Esophagus muscularis mucosa (tissue), 4 donors: Measurements from ENCODE around the gene SDF2L1. TPM values are rescaled to one million over a fixed set of nuclear protein-coding genes. Genes with fewer than 3 reads are reported as not detected.

Source experiments
- DNase-seq: peaks from one replicate; pipeline ENCODE4 v3.0.0-alpha.2; 2017; ENCODE audit errors: extremely low spot score
- H3K27ac ChIP-seq, 4 donors: fragments of 200-600 bp; sonication (generic); replicated peaks in 1 of 4; 1 replicate in 3 of 4; 2 replicates in 1 of 4; pipeline ENCODE4 v1.5.1; 2016 to 2019; ENCODE audit warnings: mild to moderate bottlenecking in 1 of 4
- H3K27me3 ChIP-seq, 4 donors: fragments of 200-600 bp; sonication (generic); one replicate each; pipeline versions ENCODE4 v1.5.1 to v1.6.0; 2016 to 2019
- H3K36me3 ChIP-seq, 4 donors: fragments of 200-600 bp; sonication (generic); one replicate each; pipeline ENCODE4 v1.5.1; 2016 to 2019
- H3K4me1 ChIP-seq, 4 donors: fragments of 200-600 bp; sonication (generic); one replicate each; pipeline ENCODE4 v1.5.1; 2016 to 2019
- H3K4me3 ChIP-seq, 4 donors: fragments of 200-600 bp; sonication (generic); 1 replicate in 2 of 4; 2 replicates in 2 of 4; pipeline ENCODE4 v1.5.1; 2016 to 2019; ENCODE audit warnings: mild to moderate bottlenecking in 4 of 4, moderate library complexity in 1 of 4
- H3K9me3 ChIP-seq, 4 donors: fragments of 200-600 bp; sonication (generic); 1 replicate in 3 of 4; 2 replicates in 1 of 4; pipeline ENCODE4 v1.5.1; 2016 to 2019
- CTCF ChIP-seq, 3 experiments: fragments of 200-600 bp in 2 of 3; fragments of 450-650 bp in 1 of 3; sonication (generic) in 2 of 3; IDR thresholded peaks; one replicate each; pipeline ENCODE4 v1.5.1; 2017 to 2019; ENCODE audit warnings: antibody characterized with exemption in 3 of 3, mild to moderate bottlenecking in 2 of 3, moderate library complexity in 1 of 3
- EP300 ChIP-seq: sonication (generic); formaldehyde crosslinking; IDR thresholded peaks from one replicate; pipeline ENCODE4 v1.6.1; 2017; ENCODE audit warnings: antibody characterized with exemption
- POLR2A ChIP-seq: fragments of 450-650 bp; IDR thresholded peaks from one replicate; pipeline ENCODE4 v1.6.1; 2017; ENCODE audit warnings: antibody characterized with exemption, moderate library complexity, mild to moderate bottlenecking, low read depth
- POLR2AphosphoS5 ChIP-seq, 2 donors: sonication (generic); formaldehyde crosslinking; IDR thresholded peaks; one replicate each; pipeline ENCODE4 v1.6.1; 2017; ENCODE audit warnings: antibody characterized with exemption in 2 of 2
- WGBS: methylation state at CpG from one replicate; pipeline ENCODE4 v1.1.5; 2018; 5-methylcytosine and 5-hydroxymethylcytosine counted together
- intact Hi-C: fragments of 100-400 bp; cut with DNase I; formaldehyde crosslinking; loops from one replicate; pipeline ENCODE4 v1.15.1; 2023
- total RNA-seq, 4 donors: library from RNA; depleted of rRNA; stranded (reverse); fragments of >200 nt; gene quantifications; one replicate each; pipeline versions ENCODE4 v1.1.0 to v1.2.1, GENCODE V29; 2016

Gene SDF2L1
- total RNA-seq, 4 donors from 2014 or later = 22.4 to 40.8 (median 29.3) TPM

DNA sequence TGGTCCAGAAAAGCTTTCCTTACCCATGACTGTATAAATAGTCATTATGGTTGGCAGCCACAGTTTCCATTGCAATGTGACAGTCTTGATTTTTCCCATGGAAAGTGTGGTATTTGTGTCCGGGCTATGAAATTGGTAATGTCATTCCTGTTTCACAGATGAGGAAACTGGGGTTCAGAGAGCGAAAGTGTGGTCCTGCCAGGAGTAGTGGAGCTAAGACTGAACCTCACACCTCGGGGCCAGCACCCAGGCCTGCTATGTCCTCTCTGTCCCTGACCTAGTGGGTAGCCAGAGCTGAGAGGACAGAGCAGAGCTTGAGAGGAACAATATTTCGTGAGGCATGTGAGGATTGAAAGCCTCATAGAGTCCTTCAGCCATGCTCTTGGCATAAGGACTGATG lies 11.1 kb upstream of the SDF2L1 start:
- DNase-seq = no peak
- WGBS = 95% methylated on average over 4 of the region's 4 CpGs
- intact Hi-C loops = no loop called here

DNA sequence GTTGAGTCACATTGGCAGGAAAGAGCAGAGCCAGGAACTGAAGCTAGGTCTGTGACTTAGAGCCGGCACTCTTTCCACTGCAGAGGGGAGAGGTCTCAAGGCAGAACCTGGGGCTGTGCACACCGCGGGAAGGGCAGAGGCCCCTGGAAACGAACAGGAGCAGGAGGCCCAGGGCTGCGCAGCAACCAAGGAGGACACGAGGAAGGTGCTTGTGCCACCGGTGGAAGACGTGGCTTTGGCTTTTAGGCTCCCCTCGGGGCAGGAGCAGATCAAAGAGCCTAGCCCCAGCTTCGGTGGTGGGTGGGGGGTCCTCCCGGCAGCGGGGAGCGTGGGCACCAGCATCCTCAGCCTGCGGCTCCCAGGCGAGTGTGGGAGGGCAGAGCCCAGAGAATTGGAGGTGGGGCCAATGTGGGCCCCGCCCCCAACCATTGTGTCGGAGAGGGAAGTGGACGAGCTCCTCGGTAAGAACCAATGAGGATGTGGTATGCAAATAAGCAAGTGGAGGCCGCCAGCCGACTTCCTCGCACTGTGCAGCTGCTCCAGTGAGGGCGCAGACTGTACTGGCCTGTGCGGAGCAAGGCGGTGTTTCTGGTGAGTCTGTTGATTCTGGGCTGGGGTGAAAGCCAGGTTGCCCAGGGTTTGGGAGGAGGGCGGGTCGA lies 9.7 kb upstream of the SDF2L1 start, which contains the start of gene CCDC116:
TSS of gene CCDC116 (plus strand) at position 524 of the 659 bp plus-strand sequence. CDS start 422 bp downstream, outside the sequence.
- H3K27me3 ChIP-seq = no peaks in the 10 kb centered on the region
- H3K27ac ChIP-seq = no peak within 1 kb of the TSS
- 91% methylated on average over 24 of the region's 27 CpGs for WGBS
- H3K4me3 ChIP-seq = no peak within 1 kb of the TSS
- intact Hi-C loops = no loop called here
- peaks cover 12 to 24% (median 17%) of the 10 kb centered on the region in 4 donors for H3K4me1 ChIP-seq
- no peak for DNase-seq
- H3K36me3 ChIP-seq = peaks cover 0 to 8% (median 5%) of the 10 kb centered on the region in 4 donors
- no peaks in the 10 kb centered on the region for H3K9me3 ChIP-seq
- no peak for TF ChIP-seq EP300
- no peak for TF ChIP-seq POLR2AphosphoS5 (IDR thresholded peaks at IDR 0.05)
- no peak for TF ChIP-seq CTCF (IDR thresholded peaks at IDR 0.05)
- TF ChIP-seq POLR2A = no peak

More for the DNA sequence above, 11.1 kb upstream of the SDF2L1 start:
- H3K9me3 ChIP-seq = no peaks in the 10 kb centered on the region
- H3K27me3 ChIP-seq = no peaks in the 10 kb centered on the region
- H3K4me1 ChIP-seq = peaks cover 12 to 24% (median 17%) of the 10 kb centered on the region in 4 donors
- H3K4me3 ChIP-seq = no peak overlapping the region
- peaks cover 0 to 8% (median 5%) of the 10 kb centered on the region in 4 donors for H3K36me3 ChIP-seq
- H3K27ac ChIP-seq = no peak overlapping the region
- TF ChIP-seq POLR2A (no peak), POLR2AphosphoS5 (IDR thresholded peaks at IDR 0.05) (no peak), EP300 (no peak), CTCF (IDR thresholded peaks at IDR 0.05) (no peak)

- TF ChIP-seq EP300 (no peak), POLR2AphosphoS5 (IDR thresholded peaks at IDR 0.05) (no peak), POLR2A (no peak), CTCF (IDR thresholded peaks at IDR 0.05) (no peak)
- Histone ChIP-seq H3K4me3 (no peak overlapping the region), H3K4me1 (peaks cover 12 to 24% (median 17%) of the 10 kb centered on the region in 4 donors), H3K27me3 (no peaks in the 10 kb centered on the region), H3K36me3 (peaks cover 0 to 6% (median 5%) of the 10 kb centered on the region in 4 donors), H3K9me3 (no peaks in the 10 kb centered on the region), H3K27ac (no peak overlapping the region)
- intact Hi-C loops = no loop called here
- no peak for DNase-seq
- 97% methylated on average over 18 of the region's 18 CpGs for WGBS
Observed at GRCh38 chr22:21632931-21633330, 9.2 kb upstream of the SDF2L1 start.

DNA sequence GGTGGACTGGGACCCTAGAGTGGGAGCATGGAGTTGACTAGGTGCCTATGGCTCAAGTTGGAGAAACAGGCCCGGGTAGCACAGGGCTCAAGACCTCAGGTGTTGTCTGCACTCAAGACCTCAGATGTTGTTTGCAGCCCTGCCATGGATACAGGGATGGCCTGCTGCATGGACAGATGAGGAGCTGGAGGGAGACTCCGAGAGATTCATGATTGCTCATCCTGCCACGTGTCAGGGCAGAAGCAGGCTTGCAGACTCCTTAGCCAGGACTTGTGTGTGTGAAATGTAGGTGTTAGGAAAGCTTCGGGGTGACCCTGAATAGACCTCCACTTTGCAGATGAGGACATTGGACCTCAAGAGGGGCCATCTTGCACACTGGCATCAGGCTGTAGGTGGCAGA lies 8.6 kb upstream of the SDF2L1 start:
- TF ChIP-seq POLR2AphosphoS5 (IDR thresholded peaks at IDR 0.05) (no peak), EP300 (no peak), CTCF (IDR thresholded peaks at IDR 0.05) (no peak), POLR2A (no peak)
- Histone ChIP-seq H3K36me3 (peaks cover 0 to under 1% (median 0%) of the 10 kb centered on the region in 4 donors), H3K27ac (no peak overlapping the region), H3K4me3 (no peak overlapping the region), H3K9me3 (no peaks in the 10 kb centered on the region), H3K27me3 (no peaks in the 10 kb centered on the region), H3K4me1 (peaks cover 10 to 18% (median 14%) of the 10 kb centered on the region in 4 donors)
- intact Hi-C loops = no loop called here
- no peak for DNase-seq
- WGBS = 97% methylated on average over 4 of the region's 4 CpGs
